ENCODE data around the gene TRIM62.
A peak's percentile ranks its signal among the peaks of the same experiment; 100 is the strongest.

DNA sequence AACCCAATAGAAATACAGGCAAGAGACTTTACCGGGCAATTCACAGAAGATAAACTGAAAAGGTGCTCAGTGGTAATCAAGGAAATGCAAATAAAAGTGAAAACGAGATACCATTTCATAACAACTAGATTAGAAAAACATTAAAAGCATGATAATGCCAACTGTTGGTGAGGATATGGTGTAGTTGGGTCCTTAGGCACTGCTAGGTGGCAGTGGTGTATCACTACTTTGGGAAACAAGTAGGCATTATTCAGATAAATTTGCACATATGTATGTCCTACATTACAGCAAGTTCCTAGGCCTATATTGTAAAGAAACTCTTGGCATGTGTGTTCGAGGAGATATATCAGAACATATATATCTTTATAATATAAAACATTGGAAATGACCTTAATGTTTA is 69.9 kb downstream of the TRIM62 start:
- TF ChIP-seq, protein P1, sequence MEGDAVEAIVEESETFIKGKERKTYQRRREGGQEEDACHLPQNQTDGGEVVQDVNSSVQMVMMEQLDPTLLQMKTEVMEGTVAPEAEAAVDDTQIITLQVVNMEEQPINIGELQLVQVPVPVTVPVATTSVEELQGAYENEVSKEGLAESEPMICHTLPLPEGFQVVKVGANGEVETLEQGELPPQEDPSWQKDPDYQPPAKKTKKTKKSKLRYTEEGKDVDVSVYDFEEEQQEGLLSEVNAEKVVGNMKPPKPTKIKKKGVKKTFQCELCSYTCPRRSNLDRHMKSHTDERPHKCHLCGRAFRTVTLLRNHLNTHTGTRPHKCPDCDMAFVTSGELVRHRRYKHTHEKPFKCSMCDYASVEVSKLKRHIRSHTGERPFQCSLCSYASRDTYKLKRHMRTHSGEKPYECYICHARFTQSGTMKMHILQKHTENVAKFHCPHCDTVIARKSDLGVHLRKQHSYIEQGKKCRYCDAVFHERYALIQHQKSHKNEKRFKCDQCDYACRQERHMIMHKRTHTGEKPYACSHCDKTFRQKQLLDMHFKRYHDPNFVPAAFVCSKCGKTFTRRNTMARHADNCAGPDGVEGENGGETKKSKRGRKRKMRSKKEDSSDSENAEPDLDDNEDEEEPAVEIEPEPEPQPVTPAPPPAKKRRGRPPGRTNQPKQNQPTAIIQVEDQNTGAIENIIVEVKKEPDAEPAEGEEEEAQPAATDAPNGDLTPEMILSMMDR (IDR thresholded peaks at IDR 0.05; ENCODE audit: low read depth, low read length, missing input control) = no peak
- TF ChIP-seq, protein P2, sequence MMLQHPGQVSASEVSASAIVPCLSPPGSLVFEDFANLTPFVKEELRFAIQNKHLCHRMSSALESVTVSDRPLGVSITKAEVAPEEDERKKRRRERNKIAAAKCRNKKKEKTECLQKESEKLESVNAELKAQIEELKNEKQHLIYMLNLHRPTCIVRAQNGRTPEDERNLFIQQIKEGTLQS (IDR thresholded peaks at IDR 0.05) = no peak
- no peak for TF ChIP-seq YY1 (IDR thresholded peaks at IDR 0.05)
- TF ChIP-seq, protein P3, sequence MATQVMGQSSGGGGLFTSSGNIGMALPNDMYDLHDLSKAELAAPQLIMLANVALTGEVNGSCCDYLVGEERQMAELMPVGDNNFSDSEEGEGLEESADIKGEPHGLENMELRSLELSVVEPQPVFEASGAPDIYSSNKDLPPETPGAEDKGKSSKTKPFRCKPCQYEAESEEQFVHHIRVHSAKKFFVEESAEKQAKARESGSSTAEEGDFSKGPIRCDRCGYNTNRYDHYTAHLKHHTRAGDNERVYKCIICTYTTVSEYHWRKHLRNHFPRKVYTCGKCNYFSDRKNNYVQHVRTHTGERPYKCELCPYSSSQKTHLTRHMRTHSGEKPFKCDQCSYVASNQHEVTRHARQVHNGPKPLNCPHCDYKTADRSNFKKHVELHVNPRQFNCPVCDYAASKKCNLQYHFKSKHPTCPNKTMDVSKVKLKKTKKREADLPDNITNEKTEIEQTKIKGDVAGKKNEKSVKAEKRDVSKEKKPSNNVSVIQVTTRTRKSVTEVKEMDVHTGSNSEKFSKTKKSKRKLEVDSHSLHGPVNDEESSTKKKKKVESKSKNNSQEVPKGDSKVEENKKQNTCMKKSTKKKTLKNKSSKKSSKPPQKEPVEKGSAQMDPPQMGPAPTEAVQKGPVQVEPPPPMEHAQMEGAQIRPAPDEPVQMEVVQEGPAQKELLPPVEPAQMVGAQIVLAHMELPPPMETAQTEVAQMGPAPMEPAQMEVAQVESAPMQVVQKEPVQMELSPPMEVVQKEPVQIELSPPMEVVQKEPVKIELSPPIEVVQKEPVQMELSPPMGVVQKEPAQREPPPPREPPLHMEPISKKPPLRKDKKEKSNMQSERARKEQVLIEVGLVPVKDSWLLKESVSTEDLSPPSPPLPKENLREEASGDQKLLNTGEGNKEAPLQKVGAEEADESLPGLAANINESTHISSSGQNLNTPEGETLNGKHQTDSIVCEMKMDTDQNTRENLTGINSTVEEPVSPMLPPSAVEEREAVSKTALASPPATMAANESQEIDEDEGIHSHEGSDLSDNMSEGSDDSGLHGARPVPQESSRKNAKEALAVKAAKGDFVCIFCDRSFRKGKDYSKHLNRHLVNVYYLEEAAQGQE (IDR thresholded peaks at IDR 0.05) = no peak
- TF ChIP-seq SP1 (IDR thresholded peaks at IDR 0.05) = no peak
- TF ChIP-seq, protein P4, sequence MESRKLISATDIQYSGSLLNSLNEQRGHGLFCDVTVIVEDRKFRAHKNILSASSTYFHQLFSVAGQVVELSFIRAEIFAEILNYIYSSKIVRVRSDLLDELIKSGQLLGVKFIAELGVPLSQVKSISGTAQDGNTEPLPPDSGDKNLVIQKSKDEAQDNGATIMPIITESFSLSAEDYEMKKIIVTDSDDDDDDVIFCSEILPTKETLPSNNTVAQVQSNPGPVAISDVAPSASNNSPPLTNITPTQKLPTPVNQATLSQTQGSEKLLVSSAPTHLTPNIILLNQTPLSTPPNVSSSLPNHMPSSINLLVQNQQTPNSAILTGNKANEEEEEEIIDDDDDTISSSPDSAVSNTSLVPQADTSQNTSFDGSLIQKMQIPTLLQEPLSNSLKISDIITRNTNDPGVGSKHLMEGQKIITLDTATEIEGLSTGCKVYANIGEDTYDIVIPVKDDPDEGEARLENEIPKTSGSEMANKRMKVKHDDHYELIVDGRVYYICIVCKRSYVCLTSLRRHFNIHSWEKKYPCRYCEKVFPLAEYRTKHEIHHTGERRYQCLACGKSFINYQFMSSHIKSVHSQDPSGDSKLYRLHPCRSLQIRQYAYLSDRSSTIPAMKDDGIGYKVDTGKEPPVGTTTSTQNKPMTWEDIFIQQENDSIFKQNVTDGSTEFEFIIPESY (IDR thresholded peaks at IDR 0.05) = no peak
- peak; percentile 57 to 59 for TF ChIP-seq RAD21 (IDR thresholded peaks at IDR 0.05)
- TF ChIP-seq EGR1 (IDR thresholded peaks at IDR 0.05; ENCODE audit: low read depth in 2 of 2) = no peak
- no peak for TF ChIP-seq JUND (IDR thresholded peaks at IDR 0.05)
- TF ChIP-seq, protein P5, sequence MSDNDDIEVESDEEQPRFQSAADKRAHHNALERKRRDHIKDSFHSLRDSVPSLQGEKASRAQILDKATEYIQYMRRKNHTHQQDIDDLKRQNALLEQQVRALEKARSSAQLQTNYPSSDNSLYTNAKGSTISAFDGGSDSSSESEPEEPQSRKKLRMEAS (IDR thresholded peaks at IDR 0.05) = no peak
- no peak for TF ChIP-seq RXRA (IDR thresholded peaks at IDR 0.05)
- no peak for TF ChIP-seq TAF1 (conservative IDR thresholded peaks at IDR 0.05)
